Measurements from ENCODE around the gene LIM2. TPM values are rescaled to one million over a fixed set of nuclear protein-coding genes. Genes with fewer than 3 reads are reported as not detected.
A peak's percentile ranks its signal among the peaks of the same experiment; 100 is the strongest.

Gene LIM2
- total RNA-seq, 4 donors from 2014 or later = not detected

- H3K36me3 ChIP-seq = peaks cover 0 to 15% of the 10 kb centered on the region in 2 donors
- H3K9me3 ChIP-seq = no peaks in the 10 kb centered on the region
- ATAC-seq (no peak), DNase-seq (no peak)
- TF ChIP-seq, protein P1, sequence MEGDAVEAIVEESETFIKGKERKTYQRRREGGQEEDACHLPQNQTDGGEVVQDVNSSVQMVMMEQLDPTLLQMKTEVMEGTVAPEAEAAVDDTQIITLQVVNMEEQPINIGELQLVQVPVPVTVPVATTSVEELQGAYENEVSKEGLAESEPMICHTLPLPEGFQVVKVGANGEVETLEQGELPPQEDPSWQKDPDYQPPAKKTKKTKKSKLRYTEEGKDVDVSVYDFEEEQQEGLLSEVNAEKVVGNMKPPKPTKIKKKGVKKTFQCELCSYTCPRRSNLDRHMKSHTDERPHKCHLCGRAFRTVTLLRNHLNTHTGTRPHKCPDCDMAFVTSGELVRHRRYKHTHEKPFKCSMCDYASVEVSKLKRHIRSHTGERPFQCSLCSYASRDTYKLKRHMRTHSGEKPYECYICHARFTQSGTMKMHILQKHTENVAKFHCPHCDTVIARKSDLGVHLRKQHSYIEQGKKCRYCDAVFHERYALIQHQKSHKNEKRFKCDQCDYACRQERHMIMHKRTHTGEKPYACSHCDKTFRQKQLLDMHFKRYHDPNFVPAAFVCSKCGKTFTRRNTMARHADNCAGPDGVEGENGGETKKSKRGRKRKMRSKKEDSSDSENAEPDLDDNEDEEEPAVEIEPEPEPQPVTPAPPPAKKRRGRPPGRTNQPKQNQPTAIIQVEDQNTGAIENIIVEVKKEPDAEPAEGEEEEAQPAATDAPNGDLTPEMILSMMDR (IDR thresholded peaks at IDR 0.05 in 4 of 5, conservative IDR thresholded peaks at IDR 0.05 in 1 of 5) = no peak
- no peak for TF ChIP-seq POLR2A (IDR thresholded peaks at IDR 0.05)
- H3K4me1 ChIP-seq = no peaks in the 10 kb centered on the region
- no peak overlapping the region for H3K4me3 ChIP-seq
- intact Hi-C loops (cut with DNase I; ENCODE audit: low total_unique reads) (no loop called here), in situ Hi-C loops (cut with MboI; ENCODE audit: low sequenced_read_pairs in 4 of 4) (no loop called here)
- no peaks in the 10 kb centered on the region for H3K27me3 ChIP-seq
- H3K27ac ChIP-seq = no peak overlapping the region
These were observed 33.6 kb downstream of the LIM2 start for GRCh38 chr19:51354103-51354741.

GRCh38 chr19:51352783-51353360 is 34.9 kb downstream of the LIM2 start:
- intact Hi-C loops (cut with DNase I; ENCODE audit: low total_unique reads) = no loop called here
- no peak overlapping the region for H3K27ac ChIP-seq
- TF ChIP-seq POLR2A (IDR thresholded peaks at IDR 0.05) = no peak
- TF ChIP-seq, protein P1 (IDR thresholded peaks at IDR 0.05 in 4 of 5, conservative IDR thresholded peaks at IDR 0.05 in 1 of 5) = no peak
- DNase-seq (no peak), ATAC-seq (no peak)
- no peaks in the 10 kb centered on the region for H3K27me3 ChIP-seq
- H3K9me3 ChIP-seq = no peaks in the 10 kb centered on the region
- H3K4me3 ChIP-seq = no peak overlapping the region
- in situ Hi-C loops (cut with MboI; ENCODE audit: low sequenced_read_pairs in 4 of 4) = no loop called here
- H3K36me3 ChIP-seq = peaks cover 0 to 20% of the 10 kb centered on the region in 2 donors
- no peaks in the 10 kb centered on the region for H3K4me1 ChIP-seq

DNA sequence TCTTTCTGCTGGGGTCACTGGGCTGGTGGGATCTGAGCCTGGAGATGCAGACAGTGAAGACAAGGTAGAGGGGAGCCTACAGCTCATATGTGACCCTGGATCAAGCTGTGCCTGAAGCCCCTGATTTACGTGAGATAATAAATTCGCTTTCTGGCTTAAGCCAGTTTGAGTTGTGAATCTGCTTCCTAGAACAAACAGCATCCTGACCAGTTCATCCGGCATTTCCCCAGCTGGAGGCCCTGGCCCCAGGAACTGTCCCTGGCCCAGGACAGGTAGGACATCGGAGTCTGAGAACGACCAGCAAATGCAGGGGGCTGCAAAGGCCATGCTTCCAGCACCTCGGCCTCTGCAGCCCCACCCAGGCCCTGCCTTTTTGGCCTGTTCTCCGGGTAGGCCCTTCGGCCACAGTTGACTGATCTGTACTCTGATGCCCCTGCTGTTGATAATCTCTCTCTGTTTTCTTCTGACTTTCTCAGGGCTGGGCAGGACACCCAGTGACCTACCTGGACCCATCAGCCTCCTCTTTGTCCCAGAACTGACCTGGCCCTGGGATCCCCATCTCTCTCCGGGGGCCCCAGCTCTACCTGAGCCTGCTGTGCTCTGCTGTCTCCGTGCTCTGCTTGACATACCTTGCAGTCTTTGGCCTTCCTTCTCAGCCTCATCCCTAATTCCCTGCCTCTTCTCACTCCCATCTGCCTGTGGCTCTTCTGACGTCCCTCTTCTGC is 36.3 kb downstream of the LIM2 start:
- H3K4me1 ChIP-seq = no peaks in the 10 kb centered on the region
- ATAC-seq (no peak), DNase-seq (no peak)
- no peaks in the 10 kb centered on the region for H3K9me3 ChIP-seq
- in situ Hi-C loops (cut with MboI; ENCODE audit: low sequenced_read_pairs in 4 of 4) (no loop called here), intact Hi-C loops (cut with DNase I; ENCODE audit: low total_unique reads) (no loop called here)
- no peaks in the 10 kb centered on the region for H3K27me3 ChIP-seq
- TF ChIP-seq POLR2A (IDR thresholded peaks at IDR 0.05) = no peak
- TF ChIP-seq, protein P1 (IDR thresholded peaks at IDR 0.05 in 4 of 5, conservative IDR thresholded peaks at IDR 0.05 in 1 of 5) = no peak
- no peak overlapping the region for H3K4me3 ChIP-seq
- peak overlapping the region; percentile 27 to 72 (median 62) for H3K27ac ChIP-seq
- peaks cover 0 to 35% of the 10 kb centered on the region in 2 donors for H3K36me3 ChIP-seq

- in situ Hi-C loops (cut with MboI; ENCODE audit: low sequenced_read_pairs in 4 of 4) (no loop called here), intact Hi-C loops (cut with DNase I; ENCODE audit: low total_unique reads) (no loop called here)
- H3K4me1 ChIP-seq = no peaks in the 10 kb centered on the region
- peaks cover 0 to 52% of the 10 kb centered on the region in 2 donors for H3K36me3 ChIP-seq
- TF ChIP-seq, protein P1 (IDR thresholded peaks at IDR 0.05 in 4 of 5, conservative IDR thresholded peaks at IDR 0.05 in 1 of 5) = no peak
- TF ChIP-seq POLR2A (IDR thresholded peaks at IDR 0.05) = no peak
- no peak overlapping the region for H3K27ac ChIP-seq
- DNase-seq (no peak), ATAC-seq (no peak)
- H3K27me3 ChIP-seq = no peaks in the 10 kb centered on the region
- H3K9me3 ChIP-seq = no peaks in the 10 kb centered on the region
- no peak overlapping the region for H3K4me3 ChIP-seq
These were observed 40.4 kb downstream of the LIM2 start for GRCh38 chr19:51347209-51347928.
